ENCODE measurements around the gene CFB.

The CFB gene

GRCh38 chr6:31949926-31950548 lies 4.1 kb downstream of the CFB start:
- DNase-seq: no peak

- no peak for DNase-seq
These were observed 6.4 kb downstream of the CFB start for GRCh38 chr6:31952140-31952805.

- DNase-seq: no peak
These were observed 7.0 kb downstream of the CFB start for GRCh38 chr6:31952890-31953289.

- no peak for DNase-seq
These were observed 8.6 kb downstream of the CFB start for GRCh38 chr6:31954511-31954910.

GRCh38 chr6:31956796-31957195 lies 10.9 kb downstream of the CFB start:
- no peak for DNase-seq

GRCh38 chr6:31958412-31958740 lies 12.5 kb downstream of the CFB start:
- no peak for DNase-seq

GRCh38 chr6:31958741-31959739 lies 13.1 kb downstream of the CFB start, which contains the start of the genes NELFE and SKIC2:
TSS of gene NELFE (minus strand) at chr6:31958971. CDS start at chr6:31958446, 525 bp downstream.
TSS of gene SKIC2 (plus strand) at chr6:31959175. CDS start at chr6:31959193, 18 bp downstream.
- DNase-seq: peak; percentile 88

GRCh38 chr6:31961616-31962015 lies 15.7 kb downstream of the CFB start:
- no peak for DNase-seq

- no peak for DNase-seq
These were observed 18.0 kb downstream of the CFB start for GRCh38 chr6:31963921-31964320.

- DNase-seq: no peak
These were observed 19.8 kb downstream of the CFB start for GRCh38 chr6:31965700-31966099.

GRCh38 chr6:31966506-31966905 lies 20.6 kb downstream of the CFB start:
- no peak for DNase-seq

- DNase-seq: no peak
These were observed 21.4 kb downstream of the CFB start for GRCh38 chr6:31966997-31967925.

- DNase-seq: no peak
These were observed 22.0 kb downstream of the CFB start for GRCh38 chr6:31967926-31968320.

GRCh38 chr6:31968326-31968725 lies 22.4 kb downstream of the CFB start:
- DNase-seq: no peak

- no peak for DNase-seq
These were observed 23.2 kb downstream of the CFB start for GRCh38 chr6:31968791-31969711.

- no peak for DNase-seq
These were observed 24.1 kb downstream of the CFB start for GRCh38 chr6:31969712-31970603.

- DNase-seq: no peak
These were observed 24.8 kb downstream of the CFB start for GRCh38 chr6:31970604-31971271.

GRCh38 chr6:31971279-31971992 lies 25.5 kb downstream of the CFB start:
- no peak for DNase-seq
